Sigmoid colon (tissue), 4 donors: ENCODE results near the gene SCLY.

Source experiments
- CTCF ChIP-seq, 4 experiments: fragments of 450-650 bp in 3 of 4; fragments of 200-600 bp in 1 of 4; IDR thresholded peaks; one replicate each; pipeline ENCODE4 v1.5.1; 2016 to 2019; ENCODE audit warnings: antibody characterized with exemption in 4 of 4, mild to moderate bottlenecking in 3 of 4, moderate library complexity in 2 of 4
- EP300 ChIP-seq, 4 donors: sonication (generic); formaldehyde crosslinking; IDR thresholded peaks; one replicate each; pipeline ENCODE4 v1.6.1; 2017; ENCODE audit warnings: antibody characterized with exemption in 4 of 4
- POLR2A ChIP-seq, 2 donors: fragments of 450-650 bp; IDR thresholded peaks; one replicate each; pipeline ENCODE4 v1.6.1; 2016; ENCODE audit warnings: antibody characterized with exemption in 2 of 2, mild to moderate bottlenecking in 2 of 2, moderate library complexity in 2 of 2
- POLR2AphosphoS5 ChIP-seq, 4 donors: sonication (generic); formaldehyde crosslinking; IDR thresholded peaks; one replicate each; pipeline ENCODE4 v1.6.1; 2017; ENCODE audit warnings: antibody characterized with exemption in 4 of 4

GRCh38 chr2:238060096-238060541 lies 682 bp upstream of the SCLY start:
- TF ChIP-seq POLR2A (IDR thresholded peaks at IDR 0.05) (no peak), CTCF (IDR thresholded peaks at IDR 0.05) (no peak), EP300 (IDR thresholded peaks at IDR 0.05) (no peak), POLR2AphosphoS5 (IDR thresholded peaks at IDR 0.05) (no peak)
